Neural progenitor cell (in vitro differentiated cells): ENCODE measurements around the gene GCK. TPM values are rescaled to one million over a fixed set of nuclear protein-coding genes. Genes with fewer than 3 reads are reported as not detected.

ENCODE experiments used
- DNase-seq: peaks from one replicate; pipeline ENCODE4 v3.0.0-alpha.2; 2016; ENCODE audit warnings: low spot score
- H2AFZ ChIP-seq: fragments of 200-600 bp; sonication (generic); replicated peaks from 2 replicates; pipeline ENCODE4 v1.6.1; 2016; ENCODE audit warnings: antibody characterized with exemption
- H3F3A ChIP-seq: fragments of 200-600 bp; sonication (generic); 2 replicates; pipeline ENCODE4 v1.6.1; 2016; ENCODE audit warnings: antibody characterized with exemption, low read depth
- H3K27ac ChIP-seq: fragments of 200-600 bp; sonication (generic); 2 replicates; pipeline ENCODE4 v1.5.1; 2016; ENCODE audit warnings: mild to moderate bottlenecking
- H3K27me3 ChIP-seq: fragments of 200-600 bp; sonication (generic); 2 replicates; pipeline ENCODE4 v1.6.1; 2016; ENCODE audit warnings: mild to moderate bottlenecking, moderate library complexity
- H3K36me3 ChIP-seq: fragments of 200-600 bp; sonication (generic); 2 replicates; pipeline ENCODE4 v1.5.1; 2016
- H3K4me1 ChIP-seq: fragments of 200-600 bp; sonication (generic); 2 replicates; pipeline ENCODE4 v1.6.1; 2016; ENCODE audit warnings: mixed run types
- H3K4me2 ChIP-seq: fragments of 200-600 bp; sonication (generic); 2 replicates; pipeline ENCODE4 v1.6.1; 2016
- H3K4me3 ChIP-seq: fragments of 200-600 bp; sonication (generic); 2 replicates; pipeline ENCODE4 v1.5.1; 2016
- H3K79me2 ChIP-seq: fragments of 200-600 bp; sonication (generic); 2 replicates; pipeline ENCODE4 v1.6.1; 2016; ENCODE audit warnings: low read depth
- H3K9ac ChIP-seq: fragments of 200-600 bp; sonication (generic); 2 replicates; pipeline ENCODE4 v1.6.1; 2016
- H3K9me3 ChIP-seq: fragments of 200-600 bp; sonication (generic); 2 replicates; pipeline ENCODE4 v1.5.1; 2016; ENCODE audit warnings: low read depth
- H4K20me1 ChIP-seq: fragments of 200-600 bp; sonication (generic); 2 replicates; pipeline ENCODE4 v1.6.1; 2016; ENCODE audit warnings: low read depth
- H3K27ac Mint-ChIP-seq: 3 replicates; pipeline ENCODE4 v1.8.0; 2021; ENCODE audit warnings: mixed read lengths
- H3K27me3 Mint-ChIP-seq: 2 replicates; pipeline ENCODE4 v1.8.0; 2022; ENCODE audit warnings: low read depth, mild to moderate bottlenecking, inconsistent platforms, moderate library complexity, mixed read lengths; ENCODE audit not compliant: insufficient read depth
- H3K36me3 Mint-ChIP-seq: 3 replicates; pipeline ENCODE4 v1.8.0; 2021; ENCODE audit warnings: mixed read lengths
- H3K4me1 Mint-ChIP-seq: 3 replicates; pipeline ENCODE4 v1.8.0; 2021; ENCODE audit warnings: mixed read lengths
- H3K4me3 Mint-ChIP-seq: 3 replicates; pipeline ENCODE4 v1.8.0; 2021; ENCODE audit warnings: mild to moderate bottlenecking, moderate library complexity, mixed read lengths
- H3K9me3 Mint-ChIP-seq: 3 replicates; pipeline ENCODE4 v1.8.0; 2020; ENCODE audit warnings: mixed read lengths
- CTCF ChIP-seq: fragments of 200-600 bp; sonication (generic); IDR thresholded peaks from 2 replicates; pipeline ENCODE4 v1.5.1; 2017; ENCODE audit warnings: antibody characterized with exemption, mild to moderate bottlenecking
- EZH2 ChIP-seq: fragments of 200-600 bp; sonication (generic); IDR thresholded peaks from 2 replicates; pipeline ENCODE4 v1.6.1; 2017; ENCODE audit warnings: antibody characterized with exemption, mild to moderate bottlenecking, moderate library complexity
- EZH2phosphoT487 ChIP-seq: fragments of 200-600 bp; sonication (generic); IDR thresholded peaks from 2 replicates; pipeline ENCODE4 v1.6.1; 2017; ENCODE audit warnings: antibody characterized with exemption
- total RNA-seq: library from RNA; depleted of rRNA; stranded (reverse); fragments of >200 nt; gene quantifications from 2 replicates; pipeline ENCODE4 v1.2.3, GENCODE V29; 2015; ENCODE audit warnings: low replicate concordance

Gene GCK
- total RNA-seq, 1 donor from 2014 or later, result not detected

GRCh38 chr7:44235582-44236332 is 46.5 kb upstream of the GCK start:
- H3K9me3 ChIP-seq, result no peaks in the 10 kb centered on the region
- peak overlapping the region; percentile 84 for H2AFZ ChIP-seq
- H3F3A ChIP-seq, result no peaks in the 10 kb centered on the region
- peak overlapping the region; percentile 6 for H3K4me2 ChIP-seq
- no peaks in the 10 kb centered on the region for H3K27me3 ChIP-seq
- Mint-ChIP-seq H3K9me3 (no peaks in the 10 kb centered on the region), H3K27ac (no peak overlapping the region), H3K4me3 (peak overlapping the region; percentile 18), H3K4me1 (peaks cover 17% of the 10 kb centered on the region), H3K36me3 (no peaks in the 10 kb centered on the region), H3K27me3 (peaks cover 2% of the 10 kb centered on the region)
- DNase-seq, result no peak
- no peak for TF ChIP-seq EZH2
- no peak overlapping the region for H3K4me3 ChIP-seq
- H3K27ac ChIP-seq, result no peak overlapping the region
- no peaks in the 10 kb centered on the region for H3K79me2 ChIP-seq
- no peaks in the 10 kb centered on the region for H4K20me1 ChIP-seq
- peaks cover 11% of the 10 kb centered on the region for H3K4me1 ChIP-seq
- no peaks in the 10 kb centered on the region for H3K36me3 ChIP-seq
- no peak overlapping the region for H3K9ac ChIP-seq

GRCh38 chr7:44235066-44235465 is 45.8 kb upstream of the GCK start:
- Histone ChIP-seq H3K27me3 (no peaks in the 10 kb centered on the region), H3K36me3 (no peaks in the 10 kb centered on the region), H3K9ac (no peak overlapping the region), H3F3A (no peaks in the 10 kb centered on the region), H3K4me1 (peaks cover 11% of the 10 kb centered on the region), H3K79me2 (no peaks in the 10 kb centered on the region), H3K27ac (no peak overlapping the region), H3K4me3 (no peak overlapping the region), H2AFZ (no peak overlapping the region), H3K4me2 (no peak overlapping the region), H4K20me1 (no peaks in the 10 kb centered on the region), H3K9me3 (no peaks in the 10 kb centered on the region)
- no peak for DNase-seq
- Mint-ChIP-seq H3K4me3 (no peak overlapping the region), H3K36me3 (no peaks in the 10 kb centered on the region), H3K27ac (no peak overlapping the region), H3K4me1 (peaks cover 17% of the 10 kb centered on the region), H3K27me3 (peaks cover 4% of the 10 kb centered on the region), H3K9me3 (no peaks in the 10 kb centered on the region)
- no peak for TF ChIP-seq CTCF
- TF ChIP-seq EZH2phosphoT487, result no peak
- TF ChIP-seq EZH2, result no peak

- no peak overlapping the region for H3K27ac Mint-ChIP-seq
Observed at GRCh38 chr7:44232901-44233715, 43.9 kb upstream of the GCK start.

More at GRCh38 chr7:44232901-44233715, 43.9 kb upstream of the GCK start:
- no peak overlapping the region for H3K27ac ChIP-seq
- H3K4me1 Mint-ChIP-seq, result peaks cover 14% of the 10 kb centered on the region
- H3K4me3 Mint-ChIP-seq, result no peak overlapping the region
- no peak for TF ChIP-seq CTCF
- no peak for TF ChIP-seq EZH2
- no peak for TF ChIP-seq EZH2phosphoT487
- H3K4me3 ChIP-seq, result no peak overlapping the region
- H3K27me3 ChIP-seq, result no peaks in the 10 kb centered on the region
- peaks cover 5% of the 10 kb centered on the region for H3K27me3 Mint-ChIP-seq
- no peaks in the 10 kb centered on the region for H4K20me1 ChIP-seq
- no peak overlapping the region for H3K4me2 ChIP-seq
- H3K9me3 Mint-ChIP-seq, result no peaks in the 10 kb centered on the region
- H3K4me1 ChIP-seq, result peaks cover 11% of the 10 kb centered on the region
- H3K9me3 ChIP-seq, result no peaks in the 10 kb centered on the region
- no peaks in the 10 kb centered on the region for H3K36me3 ChIP-seq
- no peaks in the 10 kb centered on the region for H3K79me2 ChIP-seq
- H2AFZ ChIP-seq, result no peak overlapping the region
- no peaks in the 10 kb centered on the region for H3K36me3 Mint-ChIP-seq
- no peaks in the 10 kb centered on the region for H3F3A ChIP-seq
- DNase-seq, result no peak
- no peak overlapping the region for H3K9ac ChIP-seq
